ENCODE measurements around the gene UBAP2. TPM values are rescaled to one million over a fixed set of nuclear protein-coding genes. Genes with fewer than 3 reads are reported as not detected.

The UBAP2 gene
- polyA plus RNA-seq, 10 donors, result 42.7 to 81.4 (median 62.7) TPM

DNA sequence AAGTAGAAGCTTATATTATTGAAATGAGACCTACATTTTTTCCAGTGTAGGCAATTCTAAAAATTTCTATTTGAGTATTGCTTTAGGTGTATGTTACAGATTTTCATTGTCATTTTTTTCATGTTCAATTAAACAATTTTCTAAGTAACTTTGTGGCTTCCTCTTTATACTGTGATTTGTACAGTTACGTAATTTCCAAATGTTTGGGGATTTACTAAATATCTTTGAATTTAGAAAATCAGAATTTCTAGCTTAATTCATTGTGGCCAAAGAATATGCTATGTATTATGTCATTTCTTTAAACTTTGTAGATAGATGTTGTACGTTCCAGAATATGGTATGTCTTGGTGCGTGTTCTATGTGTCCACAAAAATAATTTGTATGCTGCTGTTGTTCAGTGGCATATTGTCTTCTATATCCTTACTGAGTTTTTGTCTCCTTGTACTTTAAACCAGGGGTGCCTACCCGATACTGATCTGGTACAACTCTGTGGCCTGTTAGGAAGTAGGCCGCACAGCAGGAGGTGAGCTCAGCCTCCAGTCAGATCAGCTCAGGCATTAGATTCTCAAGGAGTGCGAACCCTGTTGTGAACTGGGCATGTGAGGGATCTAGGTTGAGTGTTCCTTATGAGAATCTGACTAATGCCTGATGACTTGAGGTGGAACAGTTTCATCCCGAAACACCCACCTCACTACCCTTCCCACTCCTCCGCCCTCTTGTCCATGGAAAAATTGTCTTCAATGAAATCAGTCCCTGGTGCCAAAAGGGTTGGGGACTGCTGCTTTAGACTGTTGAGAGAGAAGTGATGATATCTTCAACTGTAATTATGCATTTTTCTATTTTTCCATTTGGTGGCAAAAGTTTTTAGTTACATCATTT lies 168.2 kb downstream of the UBAP2 start:
- DNase-seq, result no peak

DNA sequence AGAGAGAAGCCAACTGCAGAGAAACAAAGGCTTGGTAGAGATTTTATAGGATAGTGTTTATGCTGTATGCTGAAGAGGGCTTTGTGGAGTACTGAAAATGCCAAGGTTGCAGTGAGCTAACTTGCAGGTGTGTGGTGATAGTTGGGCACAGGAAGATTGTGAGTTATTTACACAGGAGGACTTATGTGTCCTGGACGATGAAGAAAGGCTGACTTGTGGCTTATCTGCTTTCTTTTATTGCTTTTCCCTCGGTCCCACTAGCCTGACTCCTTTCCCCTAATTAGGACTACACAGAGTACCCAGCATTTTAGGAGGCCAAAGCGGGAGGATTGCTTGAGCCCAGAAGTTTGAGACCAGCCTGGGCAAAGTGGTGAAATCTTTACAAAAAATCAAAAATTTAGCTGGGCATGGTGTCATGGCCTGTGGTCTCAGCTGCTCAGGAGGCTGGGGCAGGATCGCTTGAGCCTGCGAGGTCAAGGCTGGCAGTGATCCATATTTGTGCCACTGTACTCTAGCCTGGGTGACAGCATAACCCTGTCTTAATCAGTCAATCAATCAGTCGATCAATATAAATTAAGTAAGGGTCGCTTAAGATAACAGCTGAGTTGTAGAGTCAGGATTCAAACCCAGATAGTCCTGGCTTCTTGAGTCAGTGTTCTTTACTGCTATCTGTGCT lies 169.9 kb downstream of the UBAP2 start:
- DNase-seq, result no peak

DNA sequence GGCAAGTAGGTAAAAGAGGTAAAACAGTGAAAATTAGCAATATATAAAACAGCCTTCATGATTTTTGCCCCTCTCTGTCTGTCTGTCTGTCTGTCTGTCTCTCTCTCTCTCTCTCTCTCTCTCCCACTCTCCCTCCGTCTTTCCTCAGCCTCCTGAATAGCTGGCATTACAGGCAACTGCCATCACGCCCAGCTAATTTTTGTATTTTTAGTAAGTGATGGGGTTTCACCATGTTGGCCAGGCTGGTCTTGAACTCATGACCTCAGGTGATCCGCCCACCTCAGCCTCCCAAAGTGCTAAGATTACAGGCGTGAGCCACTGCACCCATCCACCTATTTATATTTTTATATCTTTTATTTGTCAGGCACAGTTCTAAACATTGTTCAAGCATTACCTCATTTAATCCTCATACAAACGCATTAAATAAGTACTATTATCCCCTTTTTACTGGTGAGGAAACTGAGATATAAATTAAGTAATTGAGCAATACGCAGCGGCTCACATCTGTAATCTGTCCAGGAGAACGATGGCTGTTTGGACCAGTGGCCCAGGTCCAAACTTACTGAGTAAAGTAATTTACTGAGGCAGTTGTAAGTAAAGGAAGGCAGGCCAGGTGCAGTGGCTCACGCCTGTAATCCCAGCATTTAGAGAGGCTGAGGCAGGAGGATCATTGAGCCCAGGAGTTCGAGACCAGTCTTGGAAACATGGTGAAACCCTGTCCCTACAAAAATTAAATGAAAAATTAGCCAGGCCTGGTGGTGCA lies 170.8 kb downstream of the UBAP2 start:
- DNase-seq, result no peak

Other genes with a start within 250 kb of the UBAP2 start
- gene UBE2R2, start 231.7 kb downstream of the UBAP2 start, polyA plus RNA-seq (ENCODE audit: insufficient read length in 10 of 10), result 10 to 100 TPM; 36.4 to 47.4 (median 41.6) TPM
- gene DCAF12, start 77.8 kb upstream of the UBAP2 start, polyA plus RNA-seq (ENCODE audit: insufficient read length in 10 of 10), result 10 to 100 TPM; 33.6 to 60.3 (median 36.9) TPM
- 10 to 100 TPM; 32.8 to 45.0 (median 36.9) TPM for gene UBAP1, start 130.2 kb upstream of the UBAP2 start, polyA plus RNA-seq (ENCODE audit: insufficient read length in 10 of 10)